Endometrial microvascular endothelial cells (primary cell): ENCODE data around the gene EIF4E1B. TPM values are rescaled to one million over a fixed set of nuclear protein-coding genes. Genes with fewer than 3 reads are reported as not detected.

Experiments
- in situ Hi-C: cut with HindIII; loops from 2 replicates; pipeline ENCODE4 v1.10.0; 2017; ENCODE audit warnings: low sequenced_read_pairs, low pct_unique_long_range_greater_than_20kb; ENCODE audit errors: inconsistent ontology term
- total RNA-seq: library from RNA; depleted of rRNA; stranded (reverse); fragments of >200 nt; gene quantifications from one replicate; pipeline ENCODE4 v1.2.3, GENCODE V29; 2015; ENCODE audit errors: inconsistent ontology term

The EIF4E1B gene
- total RNA-seq, 1 donor from 2014 or later = not detected

- in situ Hi-C loops = no loop called here
These were observed 44.3 kb downstream of the EIF4E1B start for GRCh38 chr5:176674799-176675198.

- in situ Hi-C loops = no loop called here
These were observed 45.3 kb downstream of the EIF4E1B start for GRCh38 chr5:176675676-176676360.

DNA sequence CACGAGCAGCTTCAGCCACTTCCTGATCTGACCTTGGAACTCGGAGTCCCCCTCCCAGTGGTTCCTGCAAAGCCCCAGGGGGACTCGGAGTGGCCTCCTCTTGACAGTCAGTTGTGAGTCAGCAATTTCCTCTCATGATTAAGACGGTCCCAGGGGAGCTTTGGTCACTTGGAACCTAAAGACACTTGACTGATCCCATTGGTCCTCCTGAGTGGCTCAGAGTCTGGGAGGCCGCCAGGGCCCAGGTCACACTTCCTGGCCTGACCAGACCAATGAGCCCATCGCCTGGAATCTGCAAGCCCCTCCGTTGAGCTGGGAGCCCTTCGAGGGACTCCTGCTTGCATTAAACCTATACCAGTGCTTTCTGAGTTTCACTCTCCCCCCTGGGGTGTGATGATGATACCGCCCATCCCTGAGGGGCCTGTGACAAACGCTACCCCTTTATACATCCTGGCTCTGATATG lies 45.9 kb downstream of the EIF4E1B start:
- in situ Hi-C loops = no loop called here

DNA sequence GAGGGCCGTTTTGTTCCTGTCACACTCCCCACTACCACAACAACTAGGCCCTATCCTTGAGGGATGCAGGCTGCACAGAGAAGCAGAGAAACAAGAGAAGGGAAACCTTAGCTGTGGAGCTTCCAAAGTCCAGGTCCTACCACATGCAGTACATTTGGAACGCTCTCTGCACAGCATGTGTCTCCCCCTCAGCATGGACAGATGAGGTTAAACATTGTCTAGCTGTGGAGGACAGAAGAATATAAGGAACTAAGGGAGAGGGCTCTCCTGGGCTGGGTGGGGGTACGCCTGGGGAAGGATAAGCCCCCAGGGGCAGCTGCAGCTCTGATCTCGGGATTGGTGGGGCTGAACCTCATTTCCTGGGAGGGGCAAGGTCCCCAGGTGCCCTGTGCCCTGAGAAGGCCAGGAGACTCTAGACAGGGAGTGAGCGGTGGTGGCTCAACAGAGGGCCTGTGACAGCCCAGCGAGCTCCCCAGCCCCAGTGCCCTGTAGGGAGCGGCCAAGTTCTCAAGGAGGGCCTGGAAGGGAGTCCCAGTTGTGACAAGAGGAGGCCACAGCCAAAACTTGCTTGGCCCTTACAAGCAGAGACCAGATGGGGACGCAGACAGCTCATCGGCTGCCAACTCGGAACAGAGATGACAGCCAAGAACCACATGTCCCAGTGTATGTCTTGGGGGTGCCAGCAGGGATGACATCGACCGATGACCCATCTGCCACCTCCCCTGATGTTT lies 46.9 kb downstream of the EIF4E1B start:
- in situ Hi-C loops = no loop called here

DNA sequence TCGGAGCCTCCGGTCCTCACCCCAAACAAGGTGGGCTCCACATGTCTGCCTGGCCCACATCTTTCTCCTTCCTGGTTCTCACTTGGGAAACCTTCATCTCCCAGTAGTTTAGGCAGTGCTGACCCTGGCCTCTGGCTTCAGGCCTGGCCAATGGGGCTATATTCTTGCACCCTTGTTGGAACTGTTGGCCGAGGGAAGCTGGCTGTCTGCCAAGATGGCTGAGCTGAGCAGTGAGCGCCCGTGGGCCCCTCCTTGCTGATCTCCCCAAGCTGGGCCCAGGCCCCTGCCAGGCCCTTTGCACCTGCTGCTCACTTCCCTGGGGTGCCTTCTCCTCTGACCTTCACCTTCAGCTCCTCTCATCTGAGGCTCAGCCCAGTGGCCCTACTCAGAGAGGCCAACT lies 48.1 kb downstream of the EIF4E1B start:
- in situ Hi-C loops = no loop called here

GRCh38 chr5:176679365-176680225 lies 49.1 kb downstream of the EIF4E1B start:
- in situ Hi-C loops = no loop called here

DNA sequence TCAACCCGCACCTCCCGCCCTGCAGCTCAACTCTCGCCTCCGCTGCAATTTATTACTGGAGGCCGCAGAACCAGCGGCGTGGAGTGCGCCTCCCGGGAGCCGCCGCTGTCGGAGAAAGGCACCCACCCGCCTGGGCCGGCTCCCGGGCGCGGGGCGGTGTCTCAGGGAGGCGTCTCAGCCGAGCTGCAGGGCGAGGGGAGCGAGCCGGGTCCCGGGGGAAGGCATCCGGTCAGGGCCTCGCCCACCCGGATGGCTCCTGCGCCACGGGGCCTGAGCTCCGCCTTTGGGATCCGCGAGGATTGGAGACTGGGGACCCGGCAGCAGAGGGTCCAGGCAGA lies 49.7 kb downstream of the EIF4E1B start:
- in situ Hi-C loops = no loop called here

GRCh38 chr5:176682016-176682531 lies 51.6 kb downstream of the EIF4E1B start:
- in situ Hi-C loops = no loop called here

GRCh38 chr5:176685010-176685409 lies 54.5 kb downstream of the EIF4E1B start:
- in situ Hi-C loops = no loop called here

DNA sequence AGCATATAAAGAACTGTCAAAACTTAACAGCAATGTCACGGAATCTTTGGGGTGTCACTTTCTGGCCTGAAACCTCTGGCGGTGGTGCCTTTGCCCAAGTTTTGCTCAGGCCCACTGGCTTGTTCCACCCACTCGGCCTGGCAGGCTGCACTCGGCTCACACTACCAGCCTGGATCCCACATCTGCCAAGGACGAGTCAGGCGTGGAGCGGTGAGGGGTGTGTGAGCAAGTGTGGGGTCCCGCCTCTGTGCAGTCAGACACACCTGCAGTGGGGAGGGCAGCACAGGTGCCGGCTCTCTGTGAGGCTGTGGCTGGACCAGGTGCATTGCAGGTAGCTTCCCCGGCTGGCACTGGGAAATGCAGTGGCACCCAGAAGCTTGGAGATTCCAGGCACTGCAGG lies 56.8 kb downstream of the EIF4E1B start:
- in situ Hi-C loops = no loop called here

DNA sequence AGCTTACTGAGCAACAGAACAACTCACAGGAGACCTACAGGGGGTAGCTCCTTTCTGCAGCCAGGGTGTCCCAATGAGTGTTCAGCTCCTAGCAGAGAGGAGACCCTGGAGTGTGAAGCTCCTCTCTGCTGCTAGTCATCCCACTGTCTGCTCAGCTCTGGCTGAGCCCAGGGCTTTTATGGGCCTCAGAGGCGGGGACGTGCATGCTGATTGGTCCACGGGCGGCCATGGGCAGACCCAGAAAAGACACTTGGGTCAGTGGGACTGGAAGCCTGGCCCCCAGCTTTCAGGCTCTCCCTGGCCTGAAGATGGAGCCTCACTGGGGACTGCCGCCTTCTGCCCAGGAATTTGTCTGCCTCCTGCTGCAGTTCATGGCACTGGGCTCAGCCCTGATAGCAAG lies 57.4 kb downstream of the EIF4E1B start:
- in situ Hi-C loops = no loop called here

DNA sequence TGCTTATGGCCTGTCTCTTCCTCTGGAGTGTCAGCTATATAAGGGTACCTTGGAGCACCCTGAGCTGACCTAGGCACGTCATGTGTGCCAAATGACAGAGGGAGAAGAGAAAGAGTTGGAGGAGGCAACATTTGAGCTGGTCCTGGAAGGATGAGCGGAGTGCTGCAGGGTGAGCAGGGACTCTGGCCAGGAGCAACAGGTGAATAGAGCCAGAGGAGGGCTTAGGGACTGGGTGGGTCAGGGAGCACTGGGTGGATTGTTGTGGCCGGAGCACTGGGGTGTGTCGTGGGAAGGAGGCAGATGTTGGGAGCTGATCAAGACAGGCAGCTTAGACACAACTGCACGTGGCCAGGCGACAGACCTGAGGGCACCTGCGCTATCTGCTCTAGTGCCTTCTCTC lies 60.4 kb downstream of the EIF4E1B start:
- in situ Hi-C loops = no loop called here

GRCh38 chr5:176691524-176691923 lies 61.0 kb downstream of the EIF4E1B start:
- in situ Hi-C loops = no loop called here

- in situ Hi-C loops = no loop called here
These were observed 61.9 kb downstream of the EIF4E1B start for GRCh38 chr5:176692326-176692725.

DNA sequence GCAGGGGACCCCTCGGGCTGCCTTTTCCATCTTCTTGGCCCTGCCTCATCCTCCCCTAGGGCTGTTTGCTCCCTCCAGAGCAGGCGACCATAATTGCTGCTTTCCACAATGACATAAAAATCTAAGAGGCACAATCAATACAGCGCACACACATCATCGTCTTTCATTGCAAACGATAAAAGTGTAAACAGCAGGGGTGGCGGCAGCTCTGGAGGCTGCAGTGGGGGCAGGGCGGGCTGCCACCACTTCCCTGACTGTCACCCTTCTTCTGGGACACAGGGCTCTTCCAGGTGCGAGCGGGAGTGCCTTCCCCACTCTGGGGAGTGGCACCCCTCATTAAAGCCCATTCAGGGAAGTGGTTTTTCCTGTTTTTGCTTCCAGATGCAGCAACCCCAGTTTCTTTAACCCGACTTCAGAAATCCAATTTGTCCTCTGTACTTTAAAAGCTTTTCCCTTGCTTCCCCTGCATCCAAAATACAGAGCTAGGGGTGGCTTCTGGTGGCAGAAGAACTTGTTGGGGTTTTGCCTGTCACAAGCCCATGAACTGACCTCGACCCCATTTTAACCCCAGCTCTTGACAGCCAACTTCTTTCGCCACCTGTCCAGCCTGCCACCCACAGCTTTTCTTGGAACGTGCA lies 62.5 kb downstream of the EIF4E1B start:
- in situ Hi-C loops = no loop called here

DNA sequence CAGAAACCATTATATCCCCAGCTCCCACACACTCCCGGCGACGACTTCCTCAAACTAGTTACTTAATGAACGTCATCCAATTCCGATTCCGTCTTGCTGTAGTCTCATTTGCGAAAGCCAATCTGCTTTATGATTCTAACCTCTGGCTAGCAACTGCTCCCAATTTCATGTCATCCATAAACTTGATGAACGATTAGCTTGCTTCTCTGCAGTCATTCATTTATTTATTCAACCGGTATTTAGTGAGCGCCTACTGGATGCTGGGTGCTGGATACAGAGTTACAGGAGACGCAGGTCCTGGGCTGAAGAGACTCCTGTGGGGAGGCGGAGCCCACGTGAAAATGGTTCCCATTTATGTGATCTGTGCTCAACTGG lies 63.0 kb downstream of the EIF4E1B start:
- in situ Hi-C loops = no loop called here

DNA sequence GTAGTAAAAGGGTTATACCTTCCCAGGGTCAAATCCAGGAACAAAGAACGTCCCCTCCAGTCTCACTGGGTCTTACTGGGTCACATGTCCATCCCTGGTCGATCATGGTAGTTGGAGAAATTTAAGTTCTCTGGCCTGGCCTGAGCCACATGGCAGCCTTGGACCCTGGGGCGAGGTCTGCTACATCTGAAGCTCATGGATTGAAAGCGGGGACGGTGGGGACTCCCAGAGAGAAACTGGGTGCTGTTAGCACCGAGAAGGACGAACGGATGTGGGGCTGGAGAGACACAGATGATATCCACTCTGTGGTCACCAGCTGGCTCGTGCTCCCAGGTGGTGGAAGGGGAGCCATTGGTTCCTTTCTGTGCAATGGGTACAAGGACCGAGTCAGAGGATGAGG lies 63.7 kb downstream of the EIF4E1B start:
- in situ Hi-C loops = no loop called here

GRCh38 chr5:176694631-176695030 lies 64.2 kb downstream of the EIF4E1B start:
- in situ Hi-C loops = no loop called here

- in situ Hi-C loops = no loop called here
These were observed 64.6 kb downstream of the EIF4E1B start for GRCh38 chr5:176695073-176695472.
